Measurements from ENCODE around the gene MTUS2.

MTUS2 gene

DNA sequence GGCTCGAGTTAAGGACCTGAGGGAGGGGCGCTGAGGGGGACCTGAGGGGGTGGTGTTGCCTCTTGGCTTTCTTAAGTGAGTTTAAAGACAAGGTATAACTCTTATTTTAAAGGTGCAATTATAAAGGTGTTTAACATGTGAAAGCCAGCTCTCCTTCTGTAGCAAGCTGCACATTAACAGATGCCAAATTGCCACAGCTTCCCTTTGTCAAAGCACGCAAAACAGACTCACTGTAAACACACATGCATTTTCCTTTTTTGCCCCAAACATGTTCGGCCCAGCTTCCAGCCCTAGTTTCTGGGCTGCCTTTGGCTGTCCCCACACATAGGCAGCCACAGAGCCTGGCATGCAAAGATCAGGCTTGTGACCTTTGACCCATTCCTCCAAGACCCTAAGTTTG, 663.5 kb downstream of the MTUS2 start:
- H3K36me3 ChIP-seq (ENCODE audit: control insufficient read depth, insufficient read depth, low read length), result no peaks in the 10 kb centered on the region
- no CpG with 5 or more reads among the region's 4 CpGs for WGBS (ENCODE audit: insufficient coverage, insufficient read length)
- no peak overlapping the region for H3K4me3 ChIP-seq (ENCODE audit: low read length)
- H3K4me1 ChIP-seq (ENCODE audit: control insufficient read depth, insufficient read depth, low read length), result peaks cover 7% of the 10 kb centered on the region
- no peak for DNase-seq (ENCODE audit: low read depth, low spot score)
- no peaks in the 10 kb centered on the region for H3K27me3 ChIP-seq (ENCODE audit: control insufficient read depth, insufficient read depth, low read length)
- H3K9me3 ChIP-seq (ENCODE audit: control insufficient read depth, insufficient read depth, low read length), result no peaks in the 10 kb centered on the region
- H3K27ac ChIP-seq (ENCODE audit: low read length), result no peak overlapping the region

DNA sequence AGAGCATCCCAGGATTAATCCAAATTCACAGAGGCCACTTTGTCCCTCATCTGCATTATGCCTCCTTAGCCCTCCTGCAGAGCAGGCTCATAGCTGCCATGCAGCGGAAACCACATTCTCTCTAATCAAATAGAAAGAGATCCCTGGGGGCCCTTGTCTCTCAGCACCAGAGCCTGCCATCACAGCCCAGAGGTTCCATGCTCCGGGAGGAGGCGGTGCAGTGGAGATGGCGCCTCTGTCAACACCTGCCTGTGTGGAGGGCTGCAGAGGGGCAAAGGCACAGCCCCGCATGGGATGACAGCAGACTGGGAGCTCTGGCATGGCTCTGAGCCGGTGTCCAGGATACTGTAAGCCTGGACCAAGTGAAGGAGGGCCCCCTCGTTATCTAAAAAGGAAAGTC, 664.1 kb downstream of the MTUS2 start:
- Histone ChIP-seq H3K4me3 (ENCODE audit: low read length) (no peak overlapping the region), H3K9me3 (ENCODE audit: control insufficient read depth, insufficient read depth, low read length) (no peaks in the 10 kb centered on the region), H3K27me3 (ENCODE audit: control insufficient read depth, insufficient read depth, low read length) (no peaks in the 10 kb centered on the region), H3K36me3 (ENCODE audit: control insufficient read depth, insufficient read depth, low read length) (no peaks in the 10 kb centered on the region), H3K4me1 (ENCODE audit: control insufficient read depth, insufficient read depth, low read length) (peaks cover 7% of the 10 kb centered on the region), H3K27ac (ENCODE audit: low read length) (no peak overlapping the region)
- no peak for DNase-seq (ENCODE audit: low read depth, low spot score)
- WGBS (ENCODE audit: insufficient coverage, insufficient read length), result no CpG with 5 or more reads among the region's 7 CpGs

DNA sequence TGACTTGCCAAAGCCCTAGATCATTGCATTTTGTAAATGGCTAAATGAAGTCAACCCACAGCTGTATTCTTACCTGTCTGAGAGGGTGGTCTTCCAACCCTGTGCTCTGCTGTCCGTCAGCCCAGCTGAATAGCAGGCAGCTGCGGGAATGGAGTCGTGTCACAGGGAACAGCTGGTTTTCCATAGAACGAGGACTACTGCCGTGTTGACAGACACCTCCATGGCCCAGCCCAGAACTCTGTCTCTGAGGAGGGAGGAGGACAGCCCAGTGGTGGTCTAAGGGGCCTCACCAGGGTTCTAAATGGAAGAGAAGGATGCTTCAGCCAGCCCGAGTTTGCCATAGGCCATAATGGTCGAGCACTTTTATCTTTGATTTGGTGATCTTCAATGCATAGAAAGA, 664.7 kb downstream of the MTUS2 start:
- no peaks in the 10 kb centered on the region for H3K36me3 ChIP-seq (ENCODE audit: control insufficient read depth, insufficient read depth, low read length)

DNA sequence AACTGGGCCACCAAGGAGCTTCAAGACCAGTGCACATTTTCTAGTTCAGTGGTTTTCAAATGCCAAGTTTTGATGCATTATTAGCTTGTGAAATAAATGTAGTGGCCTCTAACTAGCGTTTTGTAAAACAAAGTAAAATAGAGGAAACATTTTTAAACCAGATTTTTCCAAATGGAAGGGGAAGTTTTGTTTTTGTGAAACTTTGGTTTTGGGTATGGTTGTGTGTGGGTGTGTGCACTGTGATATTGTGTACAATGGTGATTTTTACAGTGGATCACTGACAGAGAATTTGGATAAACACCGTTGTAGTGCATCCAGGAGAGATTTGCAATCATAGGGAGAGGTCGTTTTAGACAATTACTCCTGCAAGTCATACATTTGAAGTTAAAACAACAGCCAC, 666.4 kb downstream of the MTUS2 start:
- H3K4me3 ChIP-seq (ENCODE audit: low read length), result no peak overlapping the region
- no peaks in the 10 kb centered on the region for H3K27me3 ChIP-seq (ENCODE audit: control insufficient read depth, insufficient read depth, low read length)
- peaks cover 7% of the 10 kb centered on the region for H3K4me1 ChIP-seq (ENCODE audit: control insufficient read depth, insufficient read depth, low read length)
- WGBS (ENCODE audit: insufficient coverage, insufficient read length), result no CpG with 5 or more reads among the region's 3 CpGs
- no peak overlapping the region for H3K27ac ChIP-seq (ENCODE audit: low read length)
- DNase-seq (ENCODE audit: low read depth, low spot score), result no peak
- H3K9me3 ChIP-seq (ENCODE audit: control insufficient read depth, insufficient read depth, low read length), result no peaks in the 10 kb centered on the region
- no peaks in the 10 kb centered on the region for H3K36me3 ChIP-seq (ENCODE audit: control insufficient read depth, insufficient read depth, low read length)

More for the DNA sequence above, 664.7 kb downstream of the MTUS2 start:
- Histone ChIP-seq H3K4me3 (ENCODE audit: low read length) (no peak overlapping the region), H3K27me3 (ENCODE audit: control insufficient read depth, insufficient read depth, low read length) (no peaks in the 10 kb centered on the region), H3K27ac (ENCODE audit: low read length) (no peak overlapping the region), H3K9me3 (ENCODE audit: control insufficient read depth, insufficient read depth, low read length) (no peaks in the 10 kb centered on the region), H3K4me1 (ENCODE audit: control insufficient read depth, insufficient read depth, low read length) (peaks cover 7% of the 10 kb centered on the region)
- no CpG with 5 or more reads among the region's 7 CpGs for WGBS (ENCODE audit: insufficient coverage, insufficient read length)
- DNase-seq (ENCODE audit: low read depth, low spot score), result no peak

DNA sequence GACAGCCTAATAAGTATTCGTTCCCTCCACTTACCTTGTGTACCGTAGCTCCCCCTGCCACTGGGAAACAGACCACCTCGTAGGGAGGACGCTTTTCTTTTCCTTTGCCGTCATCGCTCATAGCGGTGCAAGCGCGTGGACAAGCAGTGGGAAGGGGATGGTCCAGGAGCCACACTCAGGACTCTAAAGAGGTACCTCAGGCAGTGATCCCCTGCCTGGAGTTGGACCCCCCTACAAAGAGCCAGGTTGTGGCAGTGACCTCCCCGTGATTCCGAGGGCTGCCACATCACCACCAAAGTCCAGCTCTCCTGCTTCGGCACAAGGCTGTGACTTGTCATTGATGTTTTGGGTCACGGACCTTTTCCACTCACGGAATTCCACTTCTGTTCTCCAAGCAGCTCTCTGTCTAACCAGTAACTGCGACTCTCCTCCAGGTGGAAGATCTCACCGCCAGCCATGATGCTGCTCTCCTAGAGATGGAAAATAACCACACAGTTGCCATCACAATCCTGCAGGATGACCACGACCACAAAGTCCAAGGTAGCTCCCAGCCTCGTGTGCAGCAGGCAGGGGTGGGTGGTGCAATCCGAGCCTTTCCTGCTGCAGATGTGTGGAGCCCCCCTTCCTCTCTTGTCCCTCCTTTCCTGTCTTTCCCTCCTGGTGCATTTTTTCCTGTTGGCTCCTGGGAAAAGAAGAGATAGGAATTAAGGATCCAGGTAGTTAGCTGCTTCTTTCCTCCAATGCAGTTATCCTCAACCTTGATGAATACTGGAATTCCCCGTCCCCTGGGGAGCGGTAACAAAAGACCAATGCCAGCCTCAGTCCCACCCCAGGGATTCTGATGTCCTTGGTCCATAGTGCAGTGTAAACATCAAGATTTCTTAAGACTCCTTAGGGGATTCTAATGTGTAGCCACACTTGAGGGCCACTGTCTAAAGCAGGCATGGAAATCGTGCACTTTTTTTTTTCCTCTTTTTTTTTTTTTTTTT, 667.6 kb downstream of the MTUS2 start:
- Histone ChIP-seq H3K27me3 (ENCODE audit: control insufficient read depth, insufficient read depth, low read length) (no peaks in the 10 kb centered on the region), H3K36me3 (ENCODE audit: control insufficient read depth, insufficient read depth, low read length) (no peaks in the 10 kb centered on the region), H3K27ac (ENCODE audit: low read length) (no peak overlapping the region), H3K9me3 (ENCODE audit: control insufficient read depth, insufficient read depth, low read length) (no peaks in the 10 kb centered on the region), H3K4me3 (ENCODE audit: low read length) (no peak overlapping the region), H3K4me1 (ENCODE audit: control insufficient read depth, insufficient read depth, low read length) (peaks cover 7% of the 10 kb centered on the region)
- no peak for DNase-seq (ENCODE audit: low read depth, low spot score)
- no CpG with 5 or more reads among the region's 22 CpGs for WGBS (ENCODE audit: insufficient coverage, insufficient read length)

DNA sequence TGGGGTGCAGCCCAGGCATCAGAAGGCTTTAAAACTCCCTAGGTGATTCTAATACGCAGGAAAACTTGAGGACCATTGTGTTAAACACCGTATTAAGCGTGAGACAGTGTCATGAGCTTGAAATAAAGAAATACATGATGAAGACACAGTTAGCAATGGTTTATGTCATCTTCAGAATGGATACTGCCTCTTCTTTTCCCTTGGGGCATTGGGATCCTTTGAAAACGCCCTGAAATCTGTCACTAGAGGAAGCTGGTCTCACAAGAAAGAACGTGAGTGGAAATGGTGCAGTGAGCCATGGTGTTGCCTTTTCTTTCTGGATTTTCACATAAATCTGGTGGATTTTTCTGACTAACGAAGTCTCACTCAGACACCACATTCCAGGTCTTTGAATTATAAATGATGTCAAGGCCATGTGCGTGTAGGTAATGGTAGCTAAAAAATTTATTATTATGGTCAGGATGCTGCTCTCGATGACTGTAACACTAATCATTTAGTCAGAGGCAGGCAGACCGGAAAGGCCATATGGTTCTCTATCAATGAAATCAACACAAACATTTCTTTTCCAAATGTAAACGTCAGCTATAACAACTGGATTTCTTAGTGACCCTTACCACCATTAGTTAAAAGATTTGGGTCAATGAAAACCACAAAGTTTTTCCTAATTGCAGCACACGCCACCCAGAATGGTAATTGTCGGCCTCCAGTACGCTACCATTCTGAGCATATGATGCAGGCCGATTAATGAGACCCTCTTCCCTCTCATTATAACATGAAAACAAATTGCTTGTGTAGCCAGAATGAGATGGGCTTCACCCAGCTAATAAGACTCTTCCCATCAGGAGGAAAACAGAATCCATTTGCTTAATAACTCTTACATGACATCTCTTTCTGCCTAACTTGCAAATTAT, 669.8 kb downstream of the MTUS2 start:
- H3K27ac ChIP-seq (ENCODE audit: low read length), result no peak overlapping the region
- no peak overlapping the region for H3K4me3 ChIP-seq (ENCODE audit: low read length)
- no peaks in the 10 kb centered on the region for H3K9me3 ChIP-seq (ENCODE audit: control insufficient read depth, insufficient read depth, low read length)
- H3K4me1 ChIP-seq (ENCODE audit: control insufficient read depth, insufficient read depth, low read length), result peaks cover 2% of the 10 kb centered on the region; the same call in 1 of the 2 replicates
- WGBS (ENCODE audit: insufficient coverage, insufficient read length), result no CpG with 5 or more reads among the region's 14 CpGs
- H3K36me3 ChIP-seq (ENCODE audit: control insufficient read depth, insufficient read depth, low read length), result no peaks in the 10 kb centered on the region
- H3K27me3 ChIP-seq (ENCODE audit: control insufficient read depth, insufficient read depth, low read length), result no peaks in the 10 kb centered on the region
- DNase-seq (ENCODE audit: low read depth, low spot score), result no peak

DNA sequence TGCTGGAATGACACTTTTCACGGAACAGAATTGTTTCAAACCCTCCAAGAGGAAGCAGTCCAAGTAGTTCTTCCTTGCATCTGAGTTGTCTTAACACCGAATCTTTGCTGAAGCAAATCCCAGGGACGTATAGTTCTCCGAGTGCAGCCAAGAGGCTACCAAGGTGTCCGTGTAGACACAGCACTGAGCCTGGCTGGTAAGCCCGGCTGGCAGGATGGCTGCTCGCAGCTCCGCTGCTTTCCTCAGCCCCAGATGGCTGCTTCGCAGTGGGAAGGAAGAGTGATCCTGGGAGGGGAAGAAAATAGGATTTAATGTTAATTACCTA, 670.4 kb downstream of the MTUS2 start:
- Histone ChIP-seq H3K4me1 (ENCODE audit: control insufficient read depth, insufficient read depth, low read length) (peaks cover 2% of the 10 kb centered on the region; the same call in 1 of the 2 replicates), H3K36me3 (ENCODE audit: control insufficient read depth, insufficient read depth, low read length) (no peaks in the 10 kb centered on the region), H3K9me3 (ENCODE audit: control insufficient read depth, insufficient read depth, low read length) (no peaks in the 10 kb centered on the region), H3K27me3 (ENCODE audit: control insufficient read depth, insufficient read depth, low read length) (no peaks in the 10 kb centered on the region), H3K27ac (ENCODE audit: low read length) (no peak overlapping the region), H3K4me3 (ENCODE audit: low read length) (no peak overlapping the region)
- no CpG with 5 or more reads among the region's 9 CpGs for WGBS (ENCODE audit: insufficient coverage, insufficient read length)
- no peak for DNase-seq (ENCODE audit: low read depth, low spot score)

DNA sequence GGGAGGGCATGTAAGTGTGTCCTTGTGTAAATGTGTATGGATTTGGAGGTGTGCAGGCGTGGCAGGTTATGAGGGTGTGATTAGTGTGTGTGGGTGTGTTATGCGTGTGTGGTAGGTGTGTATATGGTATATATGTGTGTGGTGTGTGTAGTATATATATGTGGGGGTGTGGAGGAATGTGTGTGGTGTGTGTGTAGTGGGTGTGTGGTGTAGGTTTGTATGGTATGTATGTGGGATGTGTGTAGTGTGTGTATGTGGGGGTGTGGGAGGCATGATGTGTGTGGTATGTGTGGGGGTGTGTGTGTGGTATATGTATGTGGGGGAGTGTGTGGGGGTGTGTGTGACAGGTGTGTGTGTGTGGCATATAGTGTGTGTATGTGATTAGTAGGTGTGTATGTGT, 671.1 kb downstream of the MTUS2 start:
- Histone ChIP-seq H3K4me3 (ENCODE audit: low read length) (no peak overlapping the region), H3K27me3 (ENCODE audit: control insufficient read depth, insufficient read depth, low read length) (no peaks in the 10 kb centered on the region), H3K9me3 (ENCODE audit: control insufficient read depth, insufficient read depth, low read length) (no peaks in the 10 kb centered on the region), H3K36me3 (ENCODE audit: control insufficient read depth, insufficient read depth, low read length) (no peaks in the 10 kb centered on the region), H3K4me1 (ENCODE audit: control insufficient read depth, insufficient read depth, low read length) (peaks cover 2% of the 10 kb centered on the region; the same call in 1 of the 2 replicates), H3K27ac (ENCODE audit: low read length) (no peak overlapping the region)
- WGBS (ENCODE audit: insufficient coverage, insufficient read length), result 81% methylated on average over 2 of the region's 2 CpGs
- no peak for DNase-seq (ENCODE audit: low read depth, low spot score)

DNA sequence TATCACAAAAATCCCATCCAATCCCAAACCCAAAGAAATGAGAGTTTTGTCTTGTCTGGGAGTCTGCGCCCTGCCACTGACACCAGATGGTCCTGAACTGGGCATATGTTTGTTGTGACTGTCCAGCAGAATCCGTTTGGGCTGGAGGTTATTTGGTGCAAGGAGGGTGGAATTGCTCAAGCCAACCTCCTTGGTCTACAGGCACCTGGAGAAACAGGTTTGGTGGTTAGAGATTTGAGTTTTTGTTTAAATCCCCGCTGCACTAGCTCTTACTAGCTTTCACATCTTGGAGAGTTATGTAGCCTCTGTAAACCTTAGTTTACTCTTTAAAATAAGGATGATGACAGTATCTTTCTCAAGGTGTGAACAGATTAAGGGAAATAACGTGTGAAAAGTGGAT, 673.7 kb downstream of the MTUS2 start:
- WGBS (ENCODE audit: insufficient coverage, insufficient read length), result no CpG with 5 or more reads among the region's 4 CpGs
- no peak for DNase-seq (ENCODE audit: low read depth, low spot score)
- Histone ChIP-seq H3K27ac (ENCODE audit: low read length) (no peak overlapping the region), H3K36me3 (ENCODE audit: control insufficient read depth, insufficient read depth, low read length) (no peaks in the 10 kb centered on the region), H3K4me1 (ENCODE audit: control insufficient read depth, insufficient read depth, low read length) (no peaks in the 10 kb centered on the region), H3K27me3 (ENCODE audit: control insufficient read depth, insufficient read depth, low read length) (no peaks in the 10 kb centered on the region), H3K9me3 (ENCODE audit: control insufficient read depth, insufficient read depth, low read length) (no peaks in the 10 kb centered on the region), H3K4me3 (ENCODE audit: low read length) (no peak overlapping the region)

DNA sequence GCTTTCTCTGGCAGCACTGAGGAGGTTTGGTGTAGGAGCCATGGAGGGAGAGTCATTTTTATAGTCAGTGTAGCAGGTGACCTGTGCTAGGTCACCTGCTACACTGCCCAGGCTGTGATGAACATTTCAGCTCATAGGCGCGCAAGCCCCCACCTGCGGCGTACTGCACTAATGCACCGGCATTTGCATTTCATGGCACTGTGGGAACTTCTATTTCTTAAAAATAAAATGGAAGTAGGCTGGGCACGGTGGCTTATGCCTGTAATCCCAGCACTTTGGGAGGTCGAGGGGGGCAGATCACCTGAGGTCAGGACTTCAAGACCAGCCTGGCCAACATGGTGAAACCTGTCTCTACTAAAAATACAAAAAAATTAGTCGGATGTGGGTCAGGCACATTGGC, 674.4 kb downstream of the MTUS2 start:
- no peaks in the 10 kb centered on the region for H3K9me3 ChIP-seq (ENCODE audit: control insufficient read depth, insufficient read depth, low read length)
- H3K36me3 ChIP-seq (ENCODE audit: control insufficient read depth, insufficient read depth, low read length), result no peaks in the 10 kb centered on the region
- no CpG with 5 or more reads among the region's 8 CpGs for WGBS (ENCODE audit: insufficient coverage, insufficient read length)
- H3K27me3 ChIP-seq (ENCODE audit: control insufficient read depth, insufficient read depth, low read length), result no peaks in the 10 kb centered on the region
- no peak overlapping the region for H3K27ac ChIP-seq (ENCODE audit: low read length)
- no peak for DNase-seq (ENCODE audit: low read depth, low spot score)
- no peak overlapping the region for H3K4me3 ChIP-seq (ENCODE audit: low read length)
- H3K4me1 ChIP-seq (ENCODE audit: control insufficient read depth, insufficient read depth, low read length), result no peaks in the 10 kb centered on the region
